Liver (tissue), 9 donors: ENCODE results near the gene CHRM5. TPM values are rescaled to one million over a fixed set of nuclear protein-coding genes. Genes with fewer than 3 reads are reported as not detected.

ENCODE experiments used
- DNase-seq: peaks from one replicate; pipeline ENCODE4 v3.0.0-alpha.2; 2017; ENCODE audit warnings: low spot score
- H3K27ac ChIP-seq, 2 donors: one replicate each; pipeline ENCODE4 v1.7.0; 2013; ENCODE audit warnings: inconsistent platforms in 2 of 2, low read length in 2 of 2, control low read depth in 1 of 2, low read depth in 1 of 2, mild to moderate bottlenecking in 1 of 2
- H3K27me3 ChIP-seq, 4 donors: one replicate each; pipeline versions ENCODE4 v1.6.1 to v1.7.0; 2013; ENCODE audit warnings: low read length in 3 of 4, inconsistent platforms in 1 of 4, mild to moderate bottlenecking in 1 of 4, moderate library complexity in 1 of 4; ENCODE audit not compliant: control insufficient read depth in 4 of 4, insufficient read depth in 4 of 4
- H3K36me3 ChIP-seq, 4 donors: one replicate each; pipeline versions ENCODE4 v1.6.1 to v1.7.0; 2013; ENCODE audit warnings: low read length in 3 of 4, mild to moderate bottlenecking in 3 of 4, low read depth in 1 of 4, moderate library complexity in 1 of 4; ENCODE audit not compliant: control insufficient read depth in 4 of 4, insufficient read depth in 3 of 4
- H3K4me1 ChIP-seq, 4 donors: one replicate each; pipeline versions ENCODE4 v1.6.1 to v1.7.0; 2013; ENCODE audit warnings: low read length in 3 of 4, mild to moderate bottlenecking in 3 of 4, moderate library complexity in 1 of 4; ENCODE audit not compliant: control insufficient read depth in 4 of 4, insufficient read depth in 4 of 4
- H3K4me3 ChIP-seq, 3 donors: one replicate each; pipeline versions ENCODE4 v1.6.1 to v1.7.0; 2013; ENCODE audit warnings: low read length in 3 of 3, control low read depth in 1 of 3, low read depth in 1 of 3, mild to moderate bottlenecking in 1 of 3
- H3K9ac ChIP-seq, 2 donors: one replicate each; pipeline ENCODE4 v1.7.0; 2013; ENCODE audit warnings: low read length in 2 of 2, mild to moderate bottlenecking in 2 of 2, moderate library complexity in 2 of 2, control low read depth in 1 of 2, low read depth in 1 of 2
- H3K9me3 ChIP-seq, 4 donors: one replicate each; pipeline versions ENCODE4 v1.6.1 to v1.7.0; 2013; ENCODE audit warnings: low read length in 3 of 4; ENCODE audit not compliant: control insufficient read depth in 4 of 4
- CTCF ChIP-seq: fragments of 150-350 bp; IDR thresholded peaks from 2 replicates; pipeline ENCODE4 v1.5.1; 2017; ENCODE audit warnings: improper control_type of control experiment, low read depth, low read length; ENCODE audit not compliant: missing input control
- EGR1 ChIP-seq, 2 donors: IDR thresholded peaks; 2 replicates each; pipeline ENCODE4 v1.6.1; 2016 to 2018; ENCODE audit warnings: antibody characterized with exemption in 2 of 2, low read depth in 2 of 2
- FOXA2 ChIP-seq: IDR thresholded peaks from 2 replicates; pipeline ENCODE4 v1.6.1; 2016; ENCODE audit warnings: antibody characterized with exemption
- HNF4G ChIP-seq: IDR thresholded peaks from 2 replicates; pipeline ENCODE4 v1.6.1; 2016; ENCODE audit warnings: antibody characterized with exemption
- JUND ChIP-seq, 2 donors: IDR thresholded peaks; 2 replicates each; pipeline ENCODE4 v1.6.1; 2016; ENCODE audit warnings: antibody characterized with exemption in 2 of 2
- NR2F2 ChIP-seq: IDR thresholded peaks from 2 replicates; pipeline ENCODE4 v1.6.1; 2016; ENCODE audit warnings: antibody characterized with exemption
- REST ChIP-seq: IDR thresholded peaks from 2 replicates; pipeline ENCODE4 v1.6.1; 2016; ENCODE audit warnings: antibody characterized with exemption, mild to moderate bottlenecking
- RXRA ChIP-seq, 2 donors: IDR thresholded peaks; 2 replicates each; pipeline ENCODE4 v1.6.1; 2017 to 2018; ENCODE audit warnings: antibody characterized with exemption in 2 of 2, mild to moderate bottlenecking in 1 of 2
- SP1 ChIP-seq: IDR thresholded peaks from 2 replicates; pipeline ENCODE4 v1.6.1; 2018; ENCODE audit warnings: antibody characterized with exemption, mild to moderate bottlenecking
- YY1 ChIP-seq: IDR thresholded peaks from 2 replicates; pipeline ENCODE4 v1.6.1; 2016; ENCODE audit warnings: antibody characterized with exemption, mild to moderate bottlenecking
- WGBS: extraction: QIAGEN DNeasy Blood & Tissue Kit; methylation state at CpG from one replicate; pipeline ENCODE4 v1.1.7; 2013; 5-methylcytosine and 5-hydroxymethylcytosine counted together
- polyA plus RNA-seq, 2 donors: library from polyadenylated mRNA; stranded (reverse) in 1 of 2; unstranded in 1 of 2; fragments of 200-250 nt in 1 of 2; fragments of >200 nt in 1 of 2; fragmentation: Nextera tagmentation in 1 of 2; extraction: Ambion mirVana in 1 of 2; gene quantifications; one replicate each; pipeline versions ENCODE4 v1.2.1 to v1.2.3, GENCODE V29; 2013 to 2015
- total RNA-seq, 2 donors: library from RNA; depleted of rRNA; stranded (reverse); fragments of >200 nt; gene quantifications; one replicate each; pipeline ENCODE4 v1.2.3, GENCODE V29; 2014
- TF ChIP-seq, protein P1 (sequence below): IDR thresholded peaks from 2 replicates; pipeline ENCODE4 v1.6.1; 2016; ENCODE audit warnings: antibody characterized with exemption
- TF ChIP-seq, protein P2 (sequence below): IDR thresholded peaks from 2 replicates; pipeline ENCODE4 v1.6.1; 2016; ENCODE audit warnings: antibody characterized with exemption
- donor health status: healthy.
- donor health status: healthy.
- donor health status: healthy.
- donor health status: healthy.
- donor health status: healthy.

The CHRM5 gene
- total and polyA plus RNA-seq, 4 donors = 0.38 TPM; not detected in 3

DNA sequence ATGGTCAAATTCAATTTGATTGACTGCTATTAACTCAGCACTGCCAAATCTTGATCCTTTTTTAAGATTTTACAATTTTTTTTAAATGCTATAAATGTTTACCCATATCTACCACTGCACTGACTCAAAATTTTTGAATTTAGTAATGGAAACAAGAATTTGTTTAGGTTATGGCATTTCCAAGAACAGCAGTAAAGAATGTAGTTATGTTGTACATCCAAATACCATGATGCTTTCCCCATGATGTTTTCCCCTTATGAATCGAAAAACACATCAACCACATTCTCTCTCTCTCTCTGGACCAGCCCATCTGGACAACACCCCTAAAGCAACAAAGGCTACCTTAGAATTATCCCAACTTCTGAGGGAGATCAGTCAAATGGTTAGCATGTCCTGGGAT, 14.2 kb downstream of the CHRM5 start:
- DNase-seq = no peak
- no peaks in the 10 kb centered on the region for H3K9me3 ChIP-seq
- 93% methylated on average over 1 of the region's 1 CpG for WGBS
- H3K4me1 ChIP-seq = no peaks in the 10 kb centered on the region
- no peaks in the 10 kb centered on the region for H3K36me3 ChIP-seq
- no peak for TF ChIP-seq EGR1 (IDR thresholded peaks at IDR 0.05; ENCODE audit: low read depth in 2 of 2)
- TF ChIP-seq HNF4G = no peak
- TF ChIP-seq NR2F2 = no peak
- TF ChIP-seq, protein P1, sequence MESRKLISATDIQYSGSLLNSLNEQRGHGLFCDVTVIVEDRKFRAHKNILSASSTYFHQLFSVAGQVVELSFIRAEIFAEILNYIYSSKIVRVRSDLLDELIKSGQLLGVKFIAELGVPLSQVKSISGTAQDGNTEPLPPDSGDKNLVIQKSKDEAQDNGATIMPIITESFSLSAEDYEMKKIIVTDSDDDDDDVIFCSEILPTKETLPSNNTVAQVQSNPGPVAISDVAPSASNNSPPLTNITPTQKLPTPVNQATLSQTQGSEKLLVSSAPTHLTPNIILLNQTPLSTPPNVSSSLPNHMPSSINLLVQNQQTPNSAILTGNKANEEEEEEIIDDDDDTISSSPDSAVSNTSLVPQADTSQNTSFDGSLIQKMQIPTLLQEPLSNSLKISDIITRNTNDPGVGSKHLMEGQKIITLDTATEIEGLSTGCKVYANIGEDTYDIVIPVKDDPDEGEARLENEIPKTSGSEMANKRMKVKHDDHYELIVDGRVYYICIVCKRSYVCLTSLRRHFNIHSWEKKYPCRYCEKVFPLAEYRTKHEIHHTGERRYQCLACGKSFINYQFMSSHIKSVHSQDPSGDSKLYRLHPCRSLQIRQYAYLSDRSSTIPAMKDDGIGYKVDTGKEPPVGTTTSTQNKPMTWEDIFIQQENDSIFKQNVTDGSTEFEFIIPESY = no peak
- no peak for TF ChIP-seq FOXA2
- TF ChIP-seq JUND (IDR thresholded peaks at IDR 0.05) = no peak
- TF ChIP-seq, protein P2, sequence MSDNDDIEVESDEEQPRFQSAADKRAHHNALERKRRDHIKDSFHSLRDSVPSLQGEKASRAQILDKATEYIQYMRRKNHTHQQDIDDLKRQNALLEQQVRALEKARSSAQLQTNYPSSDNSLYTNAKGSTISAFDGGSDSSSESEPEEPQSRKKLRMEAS = no peak
- H3K27ac ChIP-seq = no peak overlapping the region
- H3K9ac ChIP-seq = no peak overlapping the region
- no peak overlapping the region for H3K4me3 ChIP-seq
- no peaks in the 10 kb centered on the region for H3K27me3 ChIP-seq

DNA sequence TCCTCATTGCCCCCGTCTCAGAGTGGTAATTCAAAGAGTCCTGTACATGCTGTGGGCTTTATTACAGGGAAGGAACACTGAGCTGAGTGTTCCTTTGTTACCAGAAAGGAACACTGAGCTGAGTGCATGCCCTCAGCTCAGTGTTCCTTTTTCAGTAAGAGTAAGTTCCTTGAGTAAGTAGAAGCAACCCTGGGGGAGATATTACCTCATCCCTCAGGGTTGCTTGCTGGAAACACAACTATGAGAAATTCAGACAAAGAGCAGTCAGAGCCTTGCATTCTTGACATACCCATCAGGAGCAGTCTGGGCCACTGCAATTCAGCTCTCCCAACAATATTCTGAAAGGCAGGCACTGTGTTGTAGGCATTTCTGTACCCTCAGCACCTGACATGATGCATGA, 17.0 kb downstream of the CHRM5 start:
- no peaks in the 10 kb centered on the region for H3K4me1 ChIP-seq
- H3K9me3 ChIP-seq = no peaks in the 10 kb centered on the region
- no peak for DNase-seq
- 78% methylated on average over 1 of the region's 1 CpG for WGBS
- no peaks in the 10 kb centered on the region for H3K36me3 ChIP-seq
- TF ChIP-seq, protein P1 = no peak
- TF ChIP-seq NR2F2 = no peak
- TF ChIP-seq YY1 = no peak
- TF ChIP-seq CTCF = no peak
- no peak for TF ChIP-seq RXRA (IDR thresholded peaks at IDR 0.05)
- TF ChIP-seq SP1 = no peak
- no peak for TF ChIP-seq REST
- no peak for TF ChIP-seq EGR1 (IDR thresholded peaks at IDR 0.05; ENCODE audit: low read depth in 2 of 2)
- H3K4me3 ChIP-seq = no peak overlapping the region
- H3K27ac ChIP-seq = no peak overlapping the region
- H3K27me3 ChIP-seq = no peaks in the 10 kb centered on the region
- no peak overlapping the region for H3K9ac ChIP-seq
